GM12864 (cell line): ENCODE data around the gene ARID5B.

ENCODE experiments used
- DNase-seq: peaks from one replicate; pipeline ENCODE4 v3.0.0-alpha.2; 2011; ENCODE audit warnings: low read depth
- H3K4me3 ChIP-seq: 2 replicates; pipeline ENCODE4 v1.5.1; 2011; ENCODE audit warnings: mild to moderate bottlenecking, low read depth, low read length, control low read depth
- TF ChIP-seq, protein P1 (sequence below): IDR thresholded peaks from 2 replicates; pipeline ENCODE4 v1.5.1; 2011; ENCODE audit warnings: low read depth, mild to moderate bottlenecking, moderate library complexity, low read length, control low read depth, inconsistent platforms; ENCODE audit errors: missing control alignments

Gene ARID5B

GRCh38 chr10:61987951-61988379, 86.5 kb downstream of the ARID5B start:
- peak overlapping the region; percentile 4; the same call in 1 of the 2 replicates for H3K4me3 ChIP-seq
- peak; percentile 95 for DNase-seq
- TF ChIP-seq, protein P1, sequence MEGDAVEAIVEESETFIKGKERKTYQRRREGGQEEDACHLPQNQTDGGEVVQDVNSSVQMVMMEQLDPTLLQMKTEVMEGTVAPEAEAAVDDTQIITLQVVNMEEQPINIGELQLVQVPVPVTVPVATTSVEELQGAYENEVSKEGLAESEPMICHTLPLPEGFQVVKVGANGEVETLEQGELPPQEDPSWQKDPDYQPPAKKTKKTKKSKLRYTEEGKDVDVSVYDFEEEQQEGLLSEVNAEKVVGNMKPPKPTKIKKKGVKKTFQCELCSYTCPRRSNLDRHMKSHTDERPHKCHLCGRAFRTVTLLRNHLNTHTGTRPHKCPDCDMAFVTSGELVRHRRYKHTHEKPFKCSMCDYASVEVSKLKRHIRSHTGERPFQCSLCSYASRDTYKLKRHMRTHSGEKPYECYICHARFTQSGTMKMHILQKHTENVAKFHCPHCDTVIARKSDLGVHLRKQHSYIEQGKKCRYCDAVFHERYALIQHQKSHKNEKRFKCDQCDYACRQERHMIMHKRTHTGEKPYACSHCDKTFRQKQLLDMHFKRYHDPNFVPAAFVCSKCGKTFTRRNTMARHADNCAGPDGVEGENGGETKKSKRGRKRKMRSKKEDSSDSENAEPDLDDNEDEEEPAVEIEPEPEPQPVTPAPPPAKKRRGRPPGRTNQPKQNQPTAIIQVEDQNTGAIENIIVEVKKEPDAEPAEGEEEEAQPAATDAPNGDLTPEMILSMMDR, result no peak

- TF ChIP-seq, protein P1, result no peak
Measured at GRCh38 chr10:61989995-61990760, 88.7 kb downstream of the ARID5B start.

DNA sequence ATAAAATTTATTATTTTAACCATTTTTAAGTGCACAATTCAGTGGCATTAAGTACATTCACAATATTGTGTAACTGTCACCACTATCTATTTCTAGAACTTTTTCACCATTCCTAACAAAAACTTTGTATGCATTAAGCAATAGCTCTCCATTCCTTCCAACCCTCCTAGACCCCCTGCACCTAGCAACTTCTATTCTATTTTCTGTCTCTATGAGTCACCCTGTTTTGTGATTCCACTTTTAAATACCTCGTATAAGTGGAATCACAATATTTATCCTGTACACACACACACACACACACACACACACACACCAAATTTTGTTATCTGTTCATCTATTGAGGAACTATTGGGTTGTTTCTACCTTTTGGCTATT, 89.2 kb downstream of the ARID5B start:
- DNase-seq, result no peak
- TF ChIP-seq, protein P1, result no peak
- H3K4me3 ChIP-seq, result no peak overlapping the region

More at GRCh38 chr10:61989995-61990760, 88.7 kb downstream of the ARID5B start:
- DNase-seq, result no peak
- no peak overlapping the region for H3K4me3 ChIP-seq

GRCh38 chr10:61991166-61991565, 89.7 kb downstream of the ARID5B start:
- no peak overlapping the region for H3K4me3 ChIP-seq
- DNase-seq, result no peak
- TF ChIP-seq, protein P1, result no peak

- TF ChIP-seq, protein P1, result no peak
- H3K4me3 ChIP-seq, result no peak overlapping the region; the same call in 1 of the 2 replicates
- no peak for DNase-seq
Measured at GRCh38 chr10:61992059-61992460, 90.6 kb downstream of the ARID5B start.

- peak; percentile 45 for DNase-seq
- H3K4me3 ChIP-seq, result no peak overlapping the region; the same call in 1 of the 2 replicates
- TF ChIP-seq, protein P1, result no peak
Measured at GRCh38 chr10:61992671-61993668, 91.5 kb downstream of the ARID5B start.
